ENCODE data around the gene USP47.

USP47 gene

DNA sequence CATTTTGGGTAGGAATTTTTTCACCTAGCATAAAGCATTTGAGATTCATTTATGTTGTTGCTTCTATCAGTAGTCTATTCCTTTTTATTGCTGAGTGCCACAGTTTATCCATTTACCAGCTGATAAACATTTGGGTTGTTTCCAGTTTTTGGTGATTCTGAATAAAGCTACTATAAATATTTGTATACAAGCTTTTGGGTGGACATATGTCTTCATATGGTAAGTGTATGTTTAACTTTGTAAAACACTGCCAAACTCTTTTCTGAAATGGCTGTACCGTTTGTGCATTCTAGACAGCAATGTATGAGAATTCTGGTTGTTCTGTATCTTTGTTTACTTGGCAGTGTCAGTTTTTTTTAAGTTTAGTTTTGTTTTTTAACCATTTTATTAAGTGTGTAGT, 16.9 kb downstream of the USP47 start:
- TF ChIP-seq, protein P1, sequence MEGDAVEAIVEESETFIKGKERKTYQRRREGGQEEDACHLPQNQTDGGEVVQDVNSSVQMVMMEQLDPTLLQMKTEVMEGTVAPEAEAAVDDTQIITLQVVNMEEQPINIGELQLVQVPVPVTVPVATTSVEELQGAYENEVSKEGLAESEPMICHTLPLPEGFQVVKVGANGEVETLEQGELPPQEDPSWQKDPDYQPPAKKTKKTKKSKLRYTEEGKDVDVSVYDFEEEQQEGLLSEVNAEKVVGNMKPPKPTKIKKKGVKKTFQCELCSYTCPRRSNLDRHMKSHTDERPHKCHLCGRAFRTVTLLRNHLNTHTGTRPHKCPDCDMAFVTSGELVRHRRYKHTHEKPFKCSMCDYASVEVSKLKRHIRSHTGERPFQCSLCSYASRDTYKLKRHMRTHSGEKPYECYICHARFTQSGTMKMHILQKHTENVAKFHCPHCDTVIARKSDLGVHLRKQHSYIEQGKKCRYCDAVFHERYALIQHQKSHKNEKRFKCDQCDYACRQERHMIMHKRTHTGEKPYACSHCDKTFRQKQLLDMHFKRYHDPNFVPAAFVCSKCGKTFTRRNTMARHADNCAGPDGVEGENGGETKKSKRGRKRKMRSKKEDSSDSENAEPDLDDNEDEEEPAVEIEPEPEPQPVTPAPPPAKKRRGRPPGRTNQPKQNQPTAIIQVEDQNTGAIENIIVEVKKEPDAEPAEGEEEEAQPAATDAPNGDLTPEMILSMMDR (IDR thresholded peaks at IDR 0.05; ENCODE audit: low read depth, low read length) = no peak
- H3K4me3 ChIP-seq (ENCODE audit: low read depth, low read length) = no peak overlapping the region

DNA sequence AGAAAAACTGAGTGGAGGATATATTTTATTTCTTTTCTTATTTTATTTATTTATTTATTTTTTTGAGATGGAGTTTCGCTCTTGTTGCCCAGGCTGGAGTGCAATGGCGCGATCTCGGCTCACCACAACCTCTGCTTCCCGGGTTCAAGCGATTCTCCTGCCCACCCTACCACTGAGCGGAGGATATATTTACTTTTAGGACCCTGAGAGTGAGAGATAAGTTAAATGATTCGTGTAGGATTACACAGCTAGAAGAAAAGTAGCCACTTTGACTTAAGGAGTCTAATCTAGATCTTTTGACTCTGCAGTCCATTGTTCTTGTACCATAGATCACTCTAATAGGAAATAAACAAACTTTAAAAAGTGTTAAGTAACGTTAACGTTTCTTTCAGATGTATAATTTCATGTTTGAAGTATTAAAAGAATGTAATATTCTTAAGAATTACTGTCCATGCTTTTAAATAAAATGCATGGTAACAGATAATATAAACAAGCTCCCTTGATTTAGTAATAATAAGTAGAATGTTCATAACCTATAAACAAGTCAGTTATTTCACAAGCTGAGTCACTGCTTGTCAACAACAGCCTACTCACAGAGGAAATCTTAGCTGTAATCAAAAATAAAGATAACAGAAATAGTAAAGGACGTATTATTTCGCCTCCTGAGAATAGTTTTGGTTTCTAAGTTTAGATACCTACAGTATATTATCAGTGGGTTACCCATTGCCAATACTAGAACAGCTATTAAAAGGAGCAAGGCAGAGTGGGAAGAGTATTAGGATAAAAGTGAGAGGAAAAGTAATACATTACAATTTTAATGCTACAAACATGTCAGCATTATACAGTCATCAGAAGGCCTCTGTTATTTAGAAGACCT, 18.6 kb downstream of the USP47 start:
- TF ChIP-seq, protein P1 (IDR thresholded peaks at IDR 0.05; ENCODE audit: low read depth, low read length) = no peak
- H3K4me3 ChIP-seq (ENCODE audit: low read depth, low read length) = no peak overlapping the region

DNA sequence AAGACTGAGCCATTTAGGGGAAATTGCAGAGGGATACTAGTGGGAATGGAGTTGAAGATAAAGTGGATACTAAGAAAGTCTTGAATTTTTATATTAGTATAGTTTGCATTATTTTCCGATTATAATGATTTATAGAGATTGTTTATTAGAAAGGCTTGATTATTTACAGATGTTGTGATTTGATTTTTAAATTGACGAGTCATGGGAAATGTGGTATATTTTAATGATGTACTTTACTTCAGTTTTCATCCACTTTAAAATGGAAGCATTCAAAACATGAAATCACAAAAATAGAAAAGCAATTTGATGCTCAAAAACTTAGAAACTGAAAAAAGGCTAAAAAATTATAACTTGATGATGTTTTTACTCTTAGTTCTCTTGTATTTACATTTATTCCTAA, 21.2 kb downstream of the USP47 start:
- TF ChIP-seq, protein P1 (IDR thresholded peaks at IDR 0.05; ENCODE audit: low read depth, low read length) = no peak

DNA sequence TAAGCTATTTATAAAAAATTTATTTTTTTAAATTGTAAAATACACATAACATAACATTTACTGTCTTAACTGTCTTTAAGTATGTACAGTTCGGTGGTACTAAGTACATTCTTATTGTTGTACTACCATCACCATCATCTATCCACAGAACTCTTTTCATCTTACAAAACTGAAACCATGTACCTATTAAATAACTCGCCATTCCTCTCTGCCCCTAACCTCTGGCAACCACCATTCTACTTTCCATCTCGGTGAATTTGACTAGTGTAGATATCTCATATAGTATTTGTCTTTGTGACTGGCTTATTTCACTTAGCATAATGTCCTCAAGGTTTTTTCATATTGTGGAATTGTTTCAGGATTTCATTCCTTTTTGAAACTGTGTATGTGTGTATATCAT, 22.6 kb downstream of the USP47 start:
- no peak overlapping the region for H3K4me3 ChIP-seq (ENCODE audit: low read depth, low read length)
- TF ChIP-seq, protein P1 (IDR thresholded peaks at IDR 0.05; ENCODE audit: low read depth, low read length) = no peak

More for the DNA sequence above, 21.2 kb downstream of the USP47 start:
- no peak overlapping the region for H3K4me3 ChIP-seq (ENCODE audit: low read depth, low read length)

- H3K4me3 ChIP-seq (ENCODE audit: low read depth, low read length) = no peak overlapping the region
- TF ChIP-seq, protein P1 (IDR thresholded peaks at IDR 0.05; ENCODE audit: low read depth, low read length) = no peak
Measured at GRCh38 chr11:11864803-11865202, 23.0 kb downstream of the USP47 start.

GRCh38 chr11:11865449-11865848, 23.7 kb downstream of the USP47 start:
- TF ChIP-seq, protein P1 (IDR thresholded peaks at IDR 0.05; ENCODE audit: low read depth, low read length) = no peak
- no peak overlapping the region for H3K4me3 ChIP-seq (ENCODE audit: low read depth, low read length)

DNA sequence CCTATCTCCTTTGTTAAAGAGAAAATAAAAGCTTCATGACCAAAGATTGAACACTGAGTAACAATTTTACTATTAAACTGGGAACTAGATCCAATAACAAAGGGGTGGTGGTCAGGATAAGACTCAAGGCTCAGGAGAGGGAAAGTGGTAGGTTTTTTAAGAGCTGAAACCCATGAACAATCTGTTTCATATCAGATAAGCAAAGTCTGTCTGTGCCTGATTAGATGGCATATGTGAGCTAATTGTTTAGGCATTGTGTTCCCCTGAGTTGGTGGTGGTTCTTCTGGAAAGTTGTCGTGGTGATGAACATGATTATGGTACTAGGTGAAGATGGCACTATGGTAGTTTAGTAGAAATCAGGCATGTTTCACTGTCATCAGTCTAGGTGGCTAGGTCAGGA, 24.4 kb downstream of the USP47 start:
- H3K4me3 ChIP-seq (ENCODE audit: low read depth, low read length) = no peak overlapping the region
- TF ChIP-seq, protein P1 (IDR thresholded peaks at IDR 0.05; ENCODE audit: low read depth, low read length) = no peak

Data from WI38 (cell line).